SK-N-MC (cell line): ENCODE measurements around the gene SP2.

Experiments used
- EZH2 ChIP-seq: fragments of 200-600 bp; sonication (generic); IDR thresholded peaks from one replicate; pipeline ENCODE4 v1.6.1; 2017; ENCODE audit warnings: antibody characterized with exemption
- FOXP2 ChIP-seq: optimal IDR thresholded peaks from 2 replicates; pipeline ENCODE3; 2011; ENCODE audit warnings: mild to moderate bottlenecking, moderate library complexity; ENCODE audit not compliant: insufficient read depth; ENCODE audit errors: extremely low read length, control extremely low read depth
- POLR2AphosphoS5 ChIP-seq: IDR thresholded peaks from 2 replicates; pipeline ENCODE4 v1.6.1; 2012; ENCODE audit warnings: mild to moderate bottlenecking, low read depth, low read length, borderline replicate concordance

DNA sequence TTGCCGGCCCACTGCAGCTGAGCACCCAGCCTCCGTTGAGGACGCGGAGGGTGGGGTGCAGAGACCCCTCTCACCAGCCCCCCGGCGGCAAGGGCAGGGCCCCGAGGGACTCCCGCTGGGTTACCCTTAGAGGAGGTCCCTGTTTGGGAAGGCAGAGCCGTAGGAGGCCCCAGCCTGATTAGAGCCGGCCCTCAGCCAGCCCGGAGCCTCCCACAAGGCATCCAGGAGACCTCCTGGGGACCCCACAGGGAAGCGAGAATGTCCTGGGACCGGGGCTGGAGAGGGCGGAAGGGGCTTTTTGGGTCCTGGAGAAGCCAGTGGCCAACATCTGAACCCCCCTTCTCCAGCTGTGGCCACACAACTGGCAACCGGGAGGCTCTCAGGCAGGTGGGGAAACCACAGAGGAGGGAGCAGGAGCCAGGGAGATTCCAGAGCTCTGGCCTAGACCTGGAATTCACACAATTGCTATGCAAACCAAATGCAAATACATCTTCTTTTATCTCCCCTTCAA lies 23.3 kb upstream of the SP2 start:
- TF ChIP-seq EZH2 (no peak), FOXP2 (no peak), POLR2AphosphoS5 (no peak)
